Neural cell (in vitro differentiated cells): ENCODE results near the gene ADGRG3. TPM values are rescaled to one million over a fixed set of nuclear protein-coding genes. Genes with fewer than 3 reads are reported as not detected.

Source experiments
- H2AFZ ChIP-seq: fragments of 200-600, 300-800 bp; sonication (generic), shearing (Covaris generic); 2 replicates; pipeline ENCODE4 v1.6.0; 2014; ENCODE audit warnings: low read depth, mild to moderate bottlenecking, antibody characterized with exemption, low read length, moderate library complexity
- H3F3A ChIP-seq: fragments of 200-600 bp; shearing (Covaris generic); 2 replicates; pipeline ENCODE4 v1.6.1; 2016; ENCODE audit warnings: mild to moderate bottlenecking, moderate library complexity, mixed read lengths, antibody characterized with exemption, low read length; ENCODE audit not compliant: insufficient read depth, poor library complexity, severe bottlenecking
- H3K27ac ChIP-seq: fragments of 200-600, 300-800 bp; sonication (generic), shearing (Covaris generic); 2 replicates; pipeline ENCODE4 v1.5.1; 2014; ENCODE audit warnings: mild to moderate bottlenecking, low read length, moderate library complexity
- H3K27me3 ChIP-seq: fragments of 300-800, 200-600 bp; sonication (generic), shearing (Covaris generic); 2 replicates; pipeline ENCODE4 v1.6.0; 2014; ENCODE audit warnings: mild to moderate bottlenecking, low read depth, low read length, moderate library complexity; ENCODE audit not compliant: insufficient read depth
- H3K36me3 ChIP-seq: fragments of 300-800, 200-600 bp; sonication (generic), shearing (Covaris generic); 2 replicates; pipeline ENCODE4 v1.5.1; 2014; ENCODE audit warnings: mild to moderate bottlenecking, antibody characterized with exemption, low read length, moderate library complexity; ENCODE audit not compliant: insufficient read depth
- H3K4me2 ChIP-seq: fragments of 300-800, 200-600 bp; sonication (generic), shearing (Covaris generic); 2 replicates; pipeline ENCODE4 v1.6.0; 2014; ENCODE audit warnings: mild to moderate bottlenecking, low read length
- H3K4me3 ChIP-seq: fragments of 300-800, 200-600 bp; sonication (generic), shearing (Covaris generic); 2 replicates; pipeline ENCODE4 v1.5.1; 2014; ENCODE audit warnings: mild to moderate bottlenecking, low read length, moderate library complexity
- H3K79me2 ChIP-seq: fragments of 200-600 bp; shearing (Covaris generic); replicated peaks from 2 replicates; pipeline ENCODE4 v1.6.0; 2014; ENCODE audit warnings: mild to moderate bottlenecking, low read length, moderate library complexity; ENCODE audit not compliant: insufficient read depth
- H3K9ac ChIP-seq: fragments of 300-800, 200-600 bp; sonication (generic), shearing (Covaris generic); 2 replicates; pipeline ENCODE4 v1.6.1; 2016; ENCODE audit warnings: mild to moderate bottlenecking, low read length, mixed read lengths
- H3K9me2 ChIP-seq: fragments of 200-600 bp; shearing (Covaris generic); 2 replicates; pipeline ENCODE4 v1.6.1; 2016; ENCODE audit warnings: mild to moderate bottlenecking, low read length, mixed read lengths; ENCODE audit not compliant: insufficient read depth
- H3K9me3 ChIP-seq: fragments of 200-600, 300-800 bp; sonication (generic), shearing (Covaris generic); 2 replicates; pipeline ENCODE4 v1.6.1; 2016; ENCODE audit warnings: mild to moderate bottlenecking, mixed run types, low read length, moderate library complexity, mixed read lengths
- H4K20me1 ChIP-seq: fragments of 200-600 bp; shearing (Covaris generic); 2 replicates; pipeline ENCODE4 v1.6.1; 2016; ENCODE audit warnings: mild to moderate bottlenecking, mixed run types; ENCODE audit not compliant: insufficient read depth
- CTCF ChIP-seq: fragments of 450-650 bp; IDR thresholded peaks from 2 replicates; pipeline ENCODE4 v1.5.1; 2014; ENCODE audit warnings: antibody characterized with exemption, mild to moderate bottlenecking, moderate library complexity; ENCODE audit not compliant: poor library complexity, severe bottlenecking
- EP300 ChIP-seq: fragments of 450-650 bp; conservative IDR thresholded peaks from 2 replicates; pipeline ENCODE4 v1.6.1; 2014; ENCODE audit warnings: antibody characterized with exemption, mild to moderate bottlenecking, moderate library complexity; ENCODE audit not compliant: poor library complexity, severe bottlenecking
- EZH2 ChIP-seq: fragments of 200-600, 300-800 bp; shearing (Covaris generic), sonication (generic); IDR thresholded peaks from 2 replicates; pipeline ENCODE4 v1.6.1; 2014; ENCODE audit warnings: antibody characterized with exemption, low read length, borderline replicate concordance, mild to moderate bottlenecking; ENCODE audit not compliant: insufficient read depth, poor library complexity, severe bottlenecking
- MXI1 ChIP-seq: fragments of 450-650 bp; conservative IDR thresholded peaks from 2 replicates; pipeline ENCODE4 v1.6.1; 2014; ENCODE audit warnings: antibody characterized with exemption, mild to moderate bottlenecking; ENCODE audit not compliant: poor library complexity, severe bottlenecking
- POLR2AphosphoS5 ChIP-seq: IDR thresholded peaks from 2 replicates; pipeline ENCODE4 v1.6.1; 2012
- RAD21 ChIP-seq: fragments of 450-650 bp; conservative IDR thresholded peaks from 2 replicates; pipeline ENCODE4 v1.6.1; 2014; ENCODE audit warnings: antibody characterized with exemption, mild to moderate bottlenecking, moderate library complexity
- REST ChIP-seq: IDR thresholded peaks from 2 replicates; pipeline ENCODE4 v1.6.1; 2012; ENCODE audit warnings: borderline replicate concordance
- SMC3 ChIP-seq: fragments of 450-650 bp; conservative IDR thresholded peaks from 2 replicates; pipeline ENCODE4 v1.6.1; 2014; ENCODE audit warnings: antibody characterized with exemption, mild to moderate bottlenecking, moderate library complexity; ENCODE audit not compliant: poor library complexity
- TAF1 ChIP-seq: IDR thresholded peaks from 2 replicates; pipeline ENCODE4 v1.6.1; 2012; ENCODE audit warnings: low read depth
- polyA plus RNA-seq: library from polyadenylated mRNA; depleted of rRNA; stranded (reverse); fragments of >200 nt; gene quantifications from 2 replicates; pipeline ENCODE4 v1.2.3, GENCODE V29; 2014

The ADGRG3 gene
- polyA plus RNA-seq, 1 donor from 2014 or later = 0.62 TPM

GRCh38 chr16:57643910-57644309 is 24.2 kb upstream of the ADGRG3 start:
- no peaks in the 10 kb centered on the region for H3K27me3 ChIP-seq
- no peak overlapping the region for H3K27ac ChIP-seq
- H2AFZ ChIP-seq = no peak overlapping the region
- peaks cover 16% of the 10 kb centered on the region for H3K36me3 ChIP-seq
- H3K9me3 ChIP-seq = no peaks in the 10 kb centered on the region
- no peak for TF ChIP-seq TAF1
- TF ChIP-seq REST = no peak
- no peak for TF ChIP-seq SMC3
- no peak for TF ChIP-seq EP300
- TF ChIP-seq EZH2 = no peak
- TF ChIP-seq RAD21 = no peak
- TF ChIP-seq POLR2AphosphoS5 = no peak
- TF ChIP-seq CTCF = no peak
- no peak for TF ChIP-seq MXI1
- H3K9ac ChIP-seq = no peak overlapping the region
- no peaks in the 10 kb centered on the region for H3F3A ChIP-seq
- no peaks in the 10 kb centered on the region for H3K9me2 ChIP-seq
- H3K4me3 ChIP-seq = peak overlapping the region; percentile 83
- peaks cover 50% of the 10 kb centered on the region for H4K20me1 ChIP-seq
- peaks cover 86% of the 10 kb centered on the region for H3K79me2 ChIP-seq
- no peak overlapping the region for H3K4me2 ChIP-seq

- Histone ChIP-seq H3K9me2 (no peaks in the 10 kb centered on the region), H4K20me1 (peaks cover 55% of the 10 kb centered on the region), H3K9ac (no peak overlapping the region), H3K9me3 (no peaks in the 10 kb centered on the region), H3K4me2 (no peak overlapping the region), H2AFZ (no peak overlapping the region), H3F3A (no peaks in the 10 kb centered on the region), H3K27ac (no peak overlapping the region), H3K27me3 (no peaks in the 10 kb centered on the region), H3K36me3 (peaks cover 16% of the 10 kb centered on the region), H3K79me2 (peaks cover 85% of the 10 kb centered on the region), H3K4me3 (peak overlapping the region; percentile 7)
- TF ChIP-seq POLR2AphosphoS5 (no peak), RAD21 (no peak), EZH2 (no peak)
These were observed 23.6 kb upstream of the ADGRG3 start for GRCh38 chr16:57644383-57645014.
